Activated CD4-positive, alpha-beta T cell treated with anti-CD3 and anti-CD28 coated beads, Interleukin-10, Interleukin-2, amounts not matched to agents 100 ng/mL and 50 ng/mL, durations not matched to agents 16 hours and 8 hours (primary cell): ENCODE results near the gene PRAMEF26.
"Not testable (repeated sequence)": the region's sequence is repeated elsewhere in the genome, so short reads cannot be mapped to it uniquely, and the experiment has no call there.

ENCODE experiments used
- DNase-seq: peaks from one replicate; pipeline ENCODE4 v3.0.0-alpha.2; 2020

The PRAMEF26 gene

GRCh38 chr1:13155909-13156308 is at the start of gene PRAMEF26:
Gene PRAMEF26, minus strand, starts transcription at chr1:13156009. Its CDS starts 2,914 bp downstream, at chr1:13153095.
- not testable (repeated sequence) for DNase-seq

DNA sequence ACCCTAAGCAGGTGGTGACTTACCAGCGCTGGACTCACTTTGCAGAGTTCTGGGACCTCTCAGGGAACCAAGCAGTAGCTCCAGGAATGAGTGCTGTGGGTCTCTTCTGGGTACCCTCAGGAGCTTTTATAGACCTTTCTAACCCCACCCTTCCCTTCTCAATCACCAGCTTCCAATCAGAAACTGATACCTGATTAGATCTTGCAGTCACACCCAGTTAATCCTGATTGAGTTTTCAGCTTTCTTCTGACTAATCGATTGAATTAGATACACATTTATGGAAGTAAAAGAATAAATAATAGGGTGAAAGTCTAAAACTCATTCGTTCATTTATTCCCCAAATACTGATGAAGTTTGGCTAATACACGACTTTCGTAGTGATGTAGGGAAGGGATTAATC is 45.5 kb upstream of the PRAMEF26 start, which contains the start of gene PRAMEF13:
PRAMEF13 (minus strand) TSS at position 101 of the 400 bp plus-strand sequence. CDS start 1,820 bp downstream, outside the sequence.
- not testable (repeated sequence) for DNase-seq

GRCh38 chr1:13171548-13171947 is 15.7 kb upstream of the PRAMEF26 start, which contains the start of gene PRAMEF9:
Gene PRAMEF9, plus strand, starts transcription at chr1:13171848. Its CDS starts 3,433 bp downstream, at chr1:13175281.
- not testable (repeated sequence) for DNase-seq

DNA sequence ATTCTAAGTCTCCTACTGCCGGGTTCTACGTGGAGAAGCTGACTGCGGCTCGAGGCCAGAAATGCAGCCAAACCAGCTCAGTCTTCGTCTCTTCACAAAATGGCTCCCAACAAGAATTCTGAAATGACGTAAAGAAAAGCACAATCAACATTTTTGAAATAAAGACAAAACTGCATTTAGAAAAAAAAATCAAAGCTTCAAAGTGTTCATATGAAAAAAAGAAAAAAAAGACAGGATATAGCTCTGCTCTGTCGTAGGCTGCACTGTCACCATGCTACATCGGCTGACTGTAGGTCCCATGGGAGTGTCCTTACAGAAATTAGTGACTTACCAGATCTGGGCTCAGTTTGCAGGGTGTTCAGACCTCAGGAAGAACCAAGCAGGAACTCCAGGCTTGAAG is 9.7 kb upstream of the PRAMEF26 start, which contains the start of gene HNRNPCL4:
HNRNPCL4 (minus strand) TSS at position 101 of the 400 bp plus-strand sequence. CDS start 164 bp downstream, outside the sequence.
- not testable (repeated sequence) for DNase-seq

GRCh38 chr1:13116754-13117153 is 39.1 kb downstream of the PRAMEF26 start, which contains the start of gene HNRNPCL2:
Gene HNRNPCL2, minus strand, starts transcription at chr1:13116854. Its CDS starts 454 bp downstream, at chr1:13116400.
- DNase-seq, result not testable (repeated sequence)
